Neural progenitor cell (in vitro differentiated cells): ENCODE data around the gene MBTPS1.
"Not testable (repeated sequence)": the region's sequence is repeated elsewhere in the genome, so short reads cannot be mapped to it uniquely, and the experiment has no call there.

ENCODE experiments used
- EZH2 ChIP-seq: fragments of 200-600 bp; sonication (generic); IDR thresholded peaks from 2 replicates; pipeline ENCODE4 v1.6.1; 2017; ENCODE audit warnings: antibody characterized with exemption, mild to moderate bottlenecking, moderate library complexity
- TF ChIP-seq, protein P1 (sequence below): fragments of 200-600 bp; sonication (generic); IDR thresholded peaks from 2 replicates; pipeline ENCODE4 v1.5.1; 2017; ENCODE audit warnings: antibody characterized with exemption, mild to moderate bottlenecking

DNA sequence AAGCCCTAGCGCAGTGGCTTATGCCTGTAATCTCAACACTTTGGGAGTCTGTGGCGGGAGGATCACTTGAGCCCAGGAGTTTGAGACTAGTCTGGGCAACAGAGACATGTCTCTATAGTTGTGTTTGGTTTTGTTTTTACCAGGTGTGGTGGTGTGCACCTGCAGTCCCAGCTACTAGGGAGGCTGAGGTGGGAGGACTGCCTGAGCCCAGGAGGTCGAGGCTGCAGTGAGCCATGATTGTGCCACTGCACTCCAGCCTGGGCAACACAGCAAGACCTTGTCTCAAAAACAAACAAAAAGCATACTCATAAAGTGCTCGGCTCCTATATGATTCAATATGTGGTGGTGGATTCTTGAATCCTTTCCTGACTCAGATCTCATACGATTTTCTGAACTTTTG, 1.6 kb upstream of the MBTPS1 start:
- TF ChIP-seq, protein P1, sequence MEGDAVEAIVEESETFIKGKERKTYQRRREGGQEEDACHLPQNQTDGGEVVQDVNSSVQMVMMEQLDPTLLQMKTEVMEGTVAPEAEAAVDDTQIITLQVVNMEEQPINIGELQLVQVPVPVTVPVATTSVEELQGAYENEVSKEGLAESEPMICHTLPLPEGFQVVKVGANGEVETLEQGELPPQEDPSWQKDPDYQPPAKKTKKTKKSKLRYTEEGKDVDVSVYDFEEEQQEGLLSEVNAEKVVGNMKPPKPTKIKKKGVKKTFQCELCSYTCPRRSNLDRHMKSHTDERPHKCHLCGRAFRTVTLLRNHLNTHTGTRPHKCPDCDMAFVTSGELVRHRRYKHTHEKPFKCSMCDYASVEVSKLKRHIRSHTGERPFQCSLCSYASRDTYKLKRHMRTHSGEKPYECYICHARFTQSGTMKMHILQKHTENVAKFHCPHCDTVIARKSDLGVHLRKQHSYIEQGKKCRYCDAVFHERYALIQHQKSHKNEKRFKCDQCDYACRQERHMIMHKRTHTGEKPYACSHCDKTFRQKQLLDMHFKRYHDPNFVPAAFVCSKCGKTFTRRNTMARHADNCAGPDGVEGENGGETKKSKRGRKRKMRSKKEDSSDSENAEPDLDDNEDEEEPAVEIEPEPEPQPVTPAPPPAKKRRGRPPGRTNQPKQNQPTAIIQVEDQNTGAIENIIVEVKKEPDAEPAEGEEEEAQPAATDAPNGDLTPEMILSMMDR, result not testable (repeated sequence)
- TF ChIP-seq EZH2, result not testable (repeated sequence)
